ENCODE data around the gene FAM219B.

- TF ChIP-seq CTCF (IDR thresholded peaks at IDR 0.05) (no peak), EZH2 (IDR thresholded peaks at IDR 0.05; ENCODE audit: borderline replicate concordance, insufficient read depth, low read depth, low read length, poor library complexity, severe bottlenecking) (no peak)
These were observed 36.0 kb downstream of the FAM219B start for GRCh38 chr15:74870436-74871215.

Data from B cell (primary cell).